ENCODE results near the gene ZNF778.

- no peak for TF ChIP-seq HDAC2 (IDR thresholded peaks at IDR 0.05; ENCODE audit: borderline replicate concordance in 1 of 2, low read depth in 2 of 2, low read length in 2 of 2)
- TF ChIP-seq RXRA (IDR thresholded peaks at IDR 0.05; ENCODE audit: insufficient read depth, low read depth, low read length) = no peak
- no peak for TF ChIP-seq TAF1 (IDR thresholded peaks at IDR 0.05; ENCODE audit: low read depth, low read length)
- TF ChIP-seq, protein P1, sequence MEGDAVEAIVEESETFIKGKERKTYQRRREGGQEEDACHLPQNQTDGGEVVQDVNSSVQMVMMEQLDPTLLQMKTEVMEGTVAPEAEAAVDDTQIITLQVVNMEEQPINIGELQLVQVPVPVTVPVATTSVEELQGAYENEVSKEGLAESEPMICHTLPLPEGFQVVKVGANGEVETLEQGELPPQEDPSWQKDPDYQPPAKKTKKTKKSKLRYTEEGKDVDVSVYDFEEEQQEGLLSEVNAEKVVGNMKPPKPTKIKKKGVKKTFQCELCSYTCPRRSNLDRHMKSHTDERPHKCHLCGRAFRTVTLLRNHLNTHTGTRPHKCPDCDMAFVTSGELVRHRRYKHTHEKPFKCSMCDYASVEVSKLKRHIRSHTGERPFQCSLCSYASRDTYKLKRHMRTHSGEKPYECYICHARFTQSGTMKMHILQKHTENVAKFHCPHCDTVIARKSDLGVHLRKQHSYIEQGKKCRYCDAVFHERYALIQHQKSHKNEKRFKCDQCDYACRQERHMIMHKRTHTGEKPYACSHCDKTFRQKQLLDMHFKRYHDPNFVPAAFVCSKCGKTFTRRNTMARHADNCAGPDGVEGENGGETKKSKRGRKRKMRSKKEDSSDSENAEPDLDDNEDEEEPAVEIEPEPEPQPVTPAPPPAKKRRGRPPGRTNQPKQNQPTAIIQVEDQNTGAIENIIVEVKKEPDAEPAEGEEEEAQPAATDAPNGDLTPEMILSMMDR (IDR thresholded peaks at IDR 0.05; ENCODE audit: control extremely low read depth in 1 of 3, insufficient read depth in 1 of 3, low read depth in 1 of 3, low read length in 3 of 3) = no peak
- no peak for TF ChIP-seq POLR2AphosphoS5 (IDR thresholded peaks at IDR 0.05; ENCODE audit: low read depth, low read length)
- TF ChIP-seq EZH2 (IDR thresholded peaks at IDR 0.05; ENCODE audit: low read depth, low read length, severe bottlenecking) = no peak
- no peak for TF ChIP-seq MAX (IDR thresholded peaks at IDR 0.05)
Measured at GRCh38 chr16:89202422-89203215, 14.9 kb upstream of the ZNF778 start.
